ENCODE data around the gene ZDHHC5.

DNA sequence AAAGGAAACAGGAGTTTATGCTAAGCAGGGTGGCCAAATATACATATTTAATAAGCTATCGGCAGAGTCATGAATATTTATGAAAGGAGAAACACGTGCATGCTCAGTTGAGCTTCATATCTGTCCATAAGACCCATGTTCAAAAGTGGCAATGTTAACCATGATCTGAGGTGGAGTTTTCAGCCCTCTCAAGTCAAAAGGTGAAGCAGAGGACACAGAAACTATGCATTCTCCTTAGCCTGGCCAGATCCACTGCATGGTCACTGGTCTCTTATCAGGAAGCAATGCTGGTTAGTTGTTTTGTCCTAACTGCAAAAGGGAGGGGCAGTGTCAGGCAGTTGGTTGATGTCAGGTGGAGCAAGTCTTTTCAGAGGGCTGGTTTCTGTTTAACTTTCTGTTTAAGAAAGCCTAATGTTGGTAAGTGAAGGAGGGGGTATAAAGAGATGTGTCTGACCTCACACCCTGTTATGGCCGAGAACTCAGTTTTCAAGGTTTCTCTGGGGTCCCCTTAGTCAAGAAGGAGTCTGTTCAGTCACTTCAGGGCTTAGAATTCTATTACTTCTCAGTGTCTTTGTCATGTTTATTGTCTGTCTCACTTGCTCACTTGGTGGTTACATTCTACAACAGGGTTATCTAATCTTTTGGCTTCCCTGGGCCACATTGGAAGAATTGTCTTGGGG, 67.8 kb downstream of the ZDHHC5 start:
- no peak for TF ChIP-seq CTCF (tag by site-specific recombination; IDR thresholded peaks at IDR 0.05)
- no peak for TF ChIP-seq ZNF133 (tag by site-specific recombination; IDR thresholded peaks at IDR 0.05)
- TF ChIP-seq ZNF629 (tag by site-specific recombination; IDR thresholded peaks at IDR 0.05): no peak

All from HEK293 (cell line).